Activated CD8-positive, alpha-beta memory T cell treated with anti-CD3 and anti-CD28 coated beads, Interleukin-2, amount 50 U/mL, for 4 hours (primary cell): ENCODE results near the gene RNF169.

Experiments
- DNase-seq: peaks from one replicate; pipeline ENCODE4 v3.0.0-alpha.2; 2020

The RNF169 gene

DNA sequence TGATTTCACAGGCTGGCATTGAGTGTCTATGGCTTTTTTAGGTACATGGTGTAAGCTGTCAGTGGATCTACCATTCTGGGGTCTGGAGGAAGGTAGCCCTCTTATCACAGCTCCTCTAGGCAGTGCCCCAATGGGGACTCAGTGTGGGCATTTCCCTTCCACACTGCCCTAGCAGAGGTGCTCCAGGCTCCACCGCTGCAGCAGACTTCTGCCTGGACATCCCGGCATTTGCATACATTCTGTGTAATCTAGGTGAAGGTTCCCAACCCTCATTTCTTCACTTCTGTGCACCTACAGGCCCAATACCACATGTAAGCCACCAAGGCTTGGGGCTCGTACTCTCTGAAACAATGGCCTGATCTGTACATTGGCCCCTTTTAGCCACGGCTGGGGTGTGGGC, 78.3 kb downstream of the RNF169 start:
- DNase-seq, result no peak

DNA sequence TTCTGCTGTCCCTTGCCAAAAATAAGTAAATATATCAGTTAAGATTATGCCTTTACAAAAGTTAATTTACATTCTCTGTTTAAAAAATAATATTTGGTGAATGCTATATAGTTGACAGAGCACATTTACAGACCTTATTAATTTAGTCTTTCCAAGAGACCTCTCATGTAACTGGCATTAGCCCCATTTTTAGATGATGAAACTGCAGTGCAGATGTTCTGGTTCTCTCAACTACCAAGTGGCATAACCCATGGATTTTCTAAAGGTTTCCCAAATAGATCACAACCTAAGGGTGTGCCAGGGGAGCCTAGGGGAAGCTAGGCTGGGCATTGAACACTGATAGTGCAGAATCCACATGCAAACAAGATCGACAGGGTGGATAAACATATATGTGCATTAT, 88.5 kb downstream of the RNF169 start:
- DNase-seq, result no peak

DNA sequence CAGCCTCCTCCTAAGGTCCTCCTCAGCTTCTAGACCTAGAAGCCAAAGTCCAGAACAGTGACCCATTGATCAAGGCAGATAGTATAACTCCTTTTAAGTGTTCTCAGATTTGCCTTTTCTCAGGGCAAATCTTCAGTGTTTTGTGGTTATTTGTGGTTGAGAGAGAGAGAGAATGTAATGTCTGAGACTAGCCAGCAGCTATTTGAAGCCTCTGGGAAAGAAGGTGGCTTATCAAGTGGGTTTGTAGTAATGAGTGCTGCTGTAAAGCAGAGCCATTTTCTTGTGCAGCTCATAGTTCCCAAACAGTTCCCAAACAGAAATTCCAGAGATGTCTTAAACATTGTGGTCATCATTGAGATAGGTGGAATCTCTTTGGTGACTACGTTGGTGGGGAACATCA, 89.5 kb downstream of the RNF169 start:
- DNase-seq, result no peak

DNA sequence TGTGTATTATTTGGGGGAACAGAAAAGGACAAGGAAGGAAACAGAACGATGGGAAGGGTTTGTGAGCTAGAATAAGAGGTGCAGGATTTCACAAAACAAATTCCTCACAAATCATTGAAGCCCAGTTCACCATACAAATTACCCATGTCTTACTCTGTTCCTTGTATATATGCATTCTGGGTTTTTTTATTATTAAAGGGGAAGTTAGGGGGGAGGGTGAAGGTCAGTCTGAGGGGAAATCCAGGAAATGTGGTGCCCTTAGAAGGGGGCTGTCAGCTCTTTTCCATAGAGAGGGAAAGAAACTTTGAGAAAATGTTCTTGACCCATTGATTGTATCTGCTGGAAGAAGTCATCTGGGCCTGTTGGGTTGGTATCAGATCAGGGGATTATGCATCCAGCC, 90.8 kb downstream of the RNF169 start:
- DNase-seq, result no peak

DNA sequence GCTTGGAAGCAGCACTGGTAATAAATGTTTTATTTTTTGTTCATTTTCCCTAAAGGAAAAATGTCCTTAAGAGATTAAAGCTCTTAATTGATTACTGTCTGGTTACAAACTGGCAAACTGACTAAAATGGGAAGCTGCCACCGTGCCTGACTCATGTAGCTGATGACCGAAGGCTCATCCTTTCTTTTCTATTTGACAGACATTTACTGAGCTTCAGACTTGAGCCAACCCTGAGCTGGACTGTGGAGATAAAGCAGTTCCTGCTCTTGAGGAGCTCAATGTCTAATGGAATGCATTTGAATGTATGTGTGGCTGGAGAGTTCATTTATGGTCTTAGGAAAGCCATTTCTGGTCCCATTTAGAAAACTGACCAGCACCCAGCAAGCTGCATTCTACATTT, 91.3 kb downstream of the RNF169 start:
- no peak for DNase-seq

DNA sequence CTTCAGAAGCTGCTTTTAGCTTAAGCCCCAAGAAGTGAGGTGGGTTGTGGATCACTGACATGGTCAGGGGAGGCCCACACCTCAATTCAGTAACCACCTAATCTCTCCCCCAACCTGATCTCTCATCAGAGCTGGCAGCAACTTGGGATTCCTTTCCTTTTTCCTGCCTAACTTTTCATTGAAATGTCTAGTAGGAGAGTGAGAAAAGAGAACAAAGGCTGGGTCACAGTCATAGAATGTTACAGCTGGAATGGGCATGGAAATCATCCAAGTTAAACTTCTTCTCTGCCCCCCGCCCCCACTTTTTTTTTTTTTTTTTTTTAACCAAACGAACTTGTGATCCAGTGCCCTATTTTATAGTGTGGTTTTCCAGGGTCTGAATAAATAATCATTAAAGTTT, 91.8 kb downstream of the RNF169 start:
- DNase-seq, result no peak

DNA sequence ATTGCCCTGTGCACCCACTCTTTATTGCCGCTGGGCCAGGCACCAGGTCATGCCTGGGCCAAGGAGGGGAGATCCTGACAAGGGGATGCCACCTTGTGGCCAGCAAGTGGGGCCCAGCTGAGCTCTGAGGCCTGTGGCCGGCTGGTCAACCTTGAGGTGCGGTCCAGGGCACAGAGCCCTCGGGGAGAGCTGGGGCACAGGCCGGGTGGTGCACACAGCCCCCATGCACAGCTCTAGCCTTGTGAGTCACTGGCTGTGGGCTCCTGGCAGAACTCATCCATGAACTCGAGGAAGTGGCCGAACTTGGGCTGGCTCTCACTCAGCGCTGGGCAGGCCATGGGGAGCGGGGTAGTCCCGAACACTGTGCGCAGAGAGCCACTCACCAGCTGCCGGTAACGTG, 94.3 kb downstream of the RNF169 start:
- no peak for DNase-seq

DNA sequence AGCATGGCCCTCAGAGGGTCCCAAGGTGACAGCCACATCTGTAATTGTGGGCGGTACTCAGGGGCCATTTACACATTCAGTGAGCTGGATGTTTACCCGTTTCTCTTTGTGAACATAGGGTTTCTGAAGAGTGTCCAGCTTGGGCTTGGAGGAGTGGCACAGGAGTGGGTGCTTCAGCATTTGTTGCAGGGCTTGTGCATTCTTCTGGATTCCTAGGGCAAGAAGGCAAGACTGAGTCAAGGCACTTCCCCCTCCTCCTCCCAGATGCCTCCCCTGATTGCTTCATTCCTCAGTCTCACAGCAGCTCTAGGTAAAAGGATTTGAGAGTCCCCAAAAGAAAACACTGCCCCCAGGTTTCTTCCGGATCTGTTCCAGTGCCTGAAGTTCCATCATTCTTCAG, 95.4 kb downstream of the RNF169 start:
- no peak for DNase-seq

DNA sequence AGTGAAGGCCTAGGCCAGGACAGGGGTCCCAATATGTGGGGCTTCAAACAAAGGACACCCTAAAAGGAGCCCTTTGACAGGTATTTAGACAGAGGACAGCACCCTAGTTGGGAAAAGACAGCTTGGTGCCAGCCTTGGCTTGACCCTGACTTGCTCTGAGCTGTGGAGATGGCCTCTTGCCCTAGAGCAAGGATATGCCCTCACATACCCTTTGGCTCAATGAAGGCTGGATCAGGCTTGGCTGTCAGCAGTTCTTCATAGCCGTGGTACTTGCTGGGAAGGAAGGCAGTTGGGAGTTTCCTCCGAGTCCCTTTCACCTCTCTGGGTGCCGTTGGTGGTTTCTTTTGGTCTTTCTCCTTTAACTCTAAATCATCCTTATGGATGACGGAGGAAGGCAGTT, 96.2 kb downstream of the RNF169 start:
- no peak for DNase-seq

DNA sequence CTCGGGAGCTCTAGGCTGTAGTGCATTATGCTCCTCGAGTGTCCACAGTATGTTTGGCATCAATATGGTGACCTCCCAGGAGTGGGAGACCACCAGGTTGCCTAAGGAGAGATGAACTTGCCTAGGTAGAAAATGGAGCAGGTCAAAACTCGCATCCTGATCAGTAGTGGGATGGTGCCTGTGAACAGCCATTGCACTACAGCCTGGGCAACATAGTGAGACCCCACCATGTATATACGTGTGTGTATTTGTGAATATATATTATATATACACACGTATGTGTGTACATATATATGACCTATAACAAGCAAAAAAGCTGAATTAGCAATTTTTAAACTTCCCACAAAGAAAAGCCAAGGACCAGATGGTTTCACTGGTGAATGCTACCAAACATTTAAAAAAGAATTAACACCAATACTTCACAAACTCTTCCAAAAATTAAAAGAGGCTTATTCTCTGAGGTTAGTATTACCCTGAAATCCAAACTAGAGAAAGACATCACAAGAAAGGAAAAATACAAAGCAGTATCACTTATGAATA, 97.4 kb downstream of the RNF169 start:
- DNase-seq, result no peak

DNA sequence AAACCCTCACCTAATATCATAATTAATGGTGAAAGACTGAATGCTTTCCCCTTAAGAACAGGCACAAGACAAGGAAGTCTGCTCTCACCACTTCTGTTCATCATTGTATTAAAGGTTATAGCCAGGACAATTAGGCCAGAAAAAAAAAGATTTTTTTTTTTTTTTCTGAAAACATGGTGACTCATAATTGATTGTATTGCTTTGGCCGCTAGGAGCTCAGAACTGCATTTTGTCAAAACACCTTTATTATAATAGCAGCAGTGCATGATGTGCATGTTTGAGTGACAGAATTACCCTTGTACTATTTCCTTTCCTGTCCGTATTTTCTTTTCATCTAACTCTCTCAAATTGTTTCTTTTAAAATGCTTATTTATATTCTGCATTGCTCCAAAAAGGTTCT, 98.1 kb downstream of the RNF169 start:
- no peak for DNase-seq

DNA sequence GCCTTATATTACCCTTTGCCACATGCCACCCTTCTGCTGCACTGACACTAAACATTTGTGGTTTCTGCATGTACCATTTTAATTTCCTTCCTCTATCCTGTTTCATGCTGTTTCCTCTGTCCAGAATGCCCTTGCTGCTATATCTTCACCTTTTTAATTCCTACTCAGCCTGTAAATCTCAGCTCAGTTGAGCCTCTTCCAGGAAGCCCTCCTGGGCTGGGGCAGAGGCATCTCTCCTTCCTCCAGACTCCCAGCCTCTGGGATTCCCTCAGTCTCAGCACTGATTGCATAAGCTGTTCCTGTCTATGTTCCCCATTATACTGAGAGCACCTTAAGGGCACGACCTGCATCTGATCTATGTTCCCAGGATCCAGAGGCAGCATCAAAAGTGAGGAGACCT, 98.7 kb downstream of the RNF169 start:
- no peak for DNase-seq

DNA sequence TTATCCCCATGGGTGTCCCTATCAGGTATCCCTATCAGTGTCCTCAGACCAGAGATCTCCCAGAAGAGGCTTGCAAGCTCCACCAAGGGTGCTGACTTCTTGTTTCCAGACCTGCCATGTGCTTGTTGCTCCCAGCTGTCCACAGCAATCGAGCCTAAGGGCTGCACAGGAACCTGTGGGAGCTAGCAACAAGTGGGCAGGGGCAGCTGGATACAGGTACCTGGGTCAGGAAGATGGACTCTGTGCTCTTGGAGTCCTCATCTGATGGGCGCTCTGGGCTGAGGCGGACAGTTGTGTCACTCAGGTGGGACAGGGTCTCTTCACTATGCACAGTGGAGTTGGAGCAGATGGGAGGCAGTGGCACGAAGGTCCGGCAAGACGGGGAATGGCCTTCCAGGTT, 99.2 kb downstream of the RNF169 start:
- no peak for DNase-seq

DNA sequence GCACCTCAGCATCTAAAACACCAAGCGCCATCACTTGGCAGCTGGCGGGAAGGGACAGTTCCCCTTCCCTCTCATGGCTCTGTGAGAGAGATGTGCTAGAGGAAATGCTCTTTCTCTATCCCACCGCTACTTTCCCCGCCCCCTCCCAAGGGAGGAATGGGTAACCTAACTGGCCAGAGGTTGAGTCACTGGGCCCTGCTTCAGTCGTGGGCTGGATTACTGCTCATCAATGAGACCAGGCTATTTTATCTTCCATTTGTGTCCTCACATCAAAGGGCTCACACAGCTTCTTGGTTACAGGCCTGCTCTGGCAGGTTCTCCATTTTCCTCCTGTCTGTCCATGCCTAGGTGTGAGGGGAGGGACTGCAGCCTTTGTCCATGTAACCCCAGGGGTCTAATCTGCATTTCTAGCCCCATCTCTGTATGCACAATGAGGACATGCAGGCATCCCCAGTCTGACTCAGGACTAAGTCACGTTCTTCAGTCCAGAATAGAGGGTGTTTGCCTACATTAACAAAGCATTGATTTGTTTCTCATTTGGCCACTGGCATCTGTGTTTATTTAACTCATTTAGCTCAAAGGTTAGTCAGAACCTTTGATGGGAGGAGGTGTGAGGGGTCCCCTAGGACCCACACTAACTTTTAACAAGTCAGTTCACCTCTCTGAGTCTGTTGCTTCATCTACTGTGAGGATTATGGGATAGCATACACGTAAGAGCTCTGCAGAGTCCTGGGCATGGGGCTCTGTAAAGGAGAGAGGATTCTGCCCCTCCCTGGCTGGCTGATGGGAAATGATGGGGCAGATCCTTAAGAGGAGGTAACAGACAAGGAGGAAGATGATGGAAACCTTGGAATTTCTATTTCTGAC, 101.1 kb downstream of the RNF169 start:
- DNase-seq, result no peak

DNA sequence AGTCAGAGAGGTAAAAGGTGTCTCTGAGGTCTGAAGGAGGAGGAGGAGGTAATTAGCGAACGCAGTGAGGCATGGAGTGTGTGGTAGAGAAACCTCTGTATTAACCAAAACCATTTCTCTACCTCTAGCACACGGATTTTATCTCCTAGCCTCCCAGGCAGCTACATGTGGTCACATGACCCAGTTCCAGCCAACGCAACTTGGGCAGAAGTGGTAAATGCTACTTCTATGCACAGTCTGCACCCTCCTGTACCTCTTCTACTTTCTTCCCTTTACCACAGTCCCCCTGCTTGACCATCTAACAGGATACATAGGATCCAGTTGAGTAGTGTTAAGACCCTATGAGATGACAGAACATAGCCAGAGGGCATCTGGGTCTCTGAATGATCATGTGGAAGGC, 104.6 kb downstream of the RNF169 start:
- no peak for DNase-seq

DNA sequence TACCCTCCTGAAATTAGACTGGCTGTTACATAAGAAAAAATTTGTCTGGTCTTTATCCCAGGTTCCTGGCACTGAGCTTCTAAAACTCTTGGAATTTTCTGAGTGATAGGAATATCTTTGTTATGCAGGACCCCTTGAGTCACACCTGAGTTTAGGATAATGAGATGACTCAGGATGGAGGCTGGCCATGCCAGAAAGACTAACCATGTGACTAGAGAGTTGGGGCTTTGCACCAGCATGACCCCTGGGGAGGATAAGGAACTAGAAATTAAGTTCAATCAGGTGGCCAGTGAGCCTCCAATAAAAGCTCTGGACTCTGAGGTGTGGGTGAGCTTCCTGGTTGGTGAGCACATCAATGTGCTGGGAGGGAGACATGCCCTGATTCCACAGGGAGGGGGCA, 112.1 kb downstream of the RNF169 start:
- DNase-seq, result no peak

DNA sequence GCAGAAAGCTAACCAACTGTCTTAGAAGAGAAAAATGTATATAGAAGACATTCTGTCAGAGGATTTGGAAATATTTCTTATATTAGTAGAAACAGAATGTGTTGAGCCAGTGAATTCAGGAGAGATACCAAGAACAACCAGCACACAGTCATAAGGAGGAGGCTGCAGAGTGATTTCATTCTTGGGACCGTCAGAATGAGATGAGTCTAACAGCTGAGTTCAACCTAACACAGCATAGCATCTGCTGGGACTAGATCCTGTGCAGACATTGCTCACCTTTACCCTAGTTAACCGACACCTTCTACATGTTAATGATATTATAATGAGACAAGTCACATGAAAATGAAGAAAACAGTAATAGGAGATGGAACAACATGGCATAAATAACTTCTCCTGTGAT, 114.8 kb downstream of the RNF169 start:
- no peak for DNase-seq

DNA sequence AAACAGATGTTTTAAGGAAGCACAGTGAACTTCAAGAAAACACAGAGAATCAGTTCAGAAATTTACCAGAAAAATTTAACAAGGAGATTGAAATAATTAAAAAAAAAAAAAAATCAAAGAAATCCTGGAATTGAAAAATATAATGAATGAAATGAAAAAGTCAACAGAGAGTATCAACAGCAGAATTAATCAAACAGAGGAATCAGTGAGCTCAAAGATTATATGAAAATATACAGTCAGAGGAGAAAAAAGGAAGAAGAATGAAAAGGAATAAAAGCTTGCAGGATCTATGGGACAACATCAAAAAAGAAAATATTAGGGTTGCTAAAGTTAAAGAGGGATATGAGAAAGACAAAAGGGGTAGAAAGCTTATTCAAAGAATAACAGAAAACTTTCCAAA, 117.9 kb downstream of the RNF169 start:
- no peak for DNase-seq

DNA sequence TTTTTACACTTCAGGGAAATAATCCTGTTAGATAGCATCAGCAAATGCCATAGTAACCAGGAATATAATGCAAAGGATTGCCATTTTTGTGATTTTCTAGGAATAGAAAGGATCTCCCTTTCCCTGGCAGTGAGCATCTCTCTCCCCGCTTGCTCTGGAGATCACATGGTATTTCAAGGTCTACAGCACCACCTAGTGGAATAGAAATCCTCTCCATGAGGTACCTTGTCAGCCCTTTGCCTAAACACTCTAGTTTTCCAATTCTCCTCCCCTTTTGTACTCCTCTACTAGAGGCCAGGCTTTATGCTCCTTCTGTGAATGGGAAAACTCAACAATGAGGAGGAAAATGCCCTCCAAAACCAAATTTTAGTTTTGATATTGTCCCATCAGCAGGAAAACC, 121.8 kb downstream of the RNF169 start:
- no peak for DNase-seq

DNA sequence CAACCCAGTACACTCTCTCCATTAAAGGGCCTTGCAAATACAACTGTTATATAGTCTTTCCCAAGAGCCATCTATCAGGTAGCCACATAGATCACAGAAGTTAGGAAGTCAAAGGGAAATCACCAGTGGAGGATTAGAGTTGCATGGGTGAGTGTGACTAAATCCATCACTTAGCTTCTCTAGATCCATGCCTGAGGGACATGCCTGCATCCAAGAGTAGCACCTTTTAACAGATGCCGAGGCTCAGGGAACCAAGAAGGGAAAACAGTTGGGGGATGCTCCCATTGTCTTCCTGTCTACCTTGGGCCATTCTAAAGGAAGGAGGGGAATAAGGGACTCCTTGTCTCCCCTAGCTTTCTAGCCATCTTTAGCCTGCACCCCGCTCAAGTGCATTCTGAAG, 122.4 kb downstream of the RNF169 start:
- DNase-seq, result no peak

DNA sequence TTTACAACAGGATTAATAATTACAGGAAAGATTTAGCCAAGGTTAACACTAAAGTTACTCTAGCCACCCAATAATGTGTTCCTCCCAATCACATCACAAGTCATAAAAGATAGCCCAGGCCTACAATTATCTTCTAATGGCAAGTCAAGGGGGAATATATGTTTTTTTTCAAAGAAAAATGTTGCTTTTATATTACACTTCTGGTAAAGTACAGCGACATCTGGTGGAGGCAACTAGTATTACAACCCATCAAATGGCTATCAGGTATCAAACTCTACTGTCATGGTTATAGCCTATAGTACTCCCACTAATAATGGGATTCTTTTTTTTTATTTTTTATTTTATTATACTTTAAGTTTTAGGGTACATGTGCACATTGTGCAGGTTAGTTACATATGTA, 128.5 kb downstream of the RNF169 start:
- DNase-seq, result no peak
